Measurements from ENCODE around the gene PRR27. TPM values are rescaled to one million over a fixed set of nuclear protein-coding genes. Genes with fewer than 3 reads are reported as not detected.

The PRR27 gene
- total RNA-seq (not detected), polyA plus RNA-seq (not detected)

DNA sequence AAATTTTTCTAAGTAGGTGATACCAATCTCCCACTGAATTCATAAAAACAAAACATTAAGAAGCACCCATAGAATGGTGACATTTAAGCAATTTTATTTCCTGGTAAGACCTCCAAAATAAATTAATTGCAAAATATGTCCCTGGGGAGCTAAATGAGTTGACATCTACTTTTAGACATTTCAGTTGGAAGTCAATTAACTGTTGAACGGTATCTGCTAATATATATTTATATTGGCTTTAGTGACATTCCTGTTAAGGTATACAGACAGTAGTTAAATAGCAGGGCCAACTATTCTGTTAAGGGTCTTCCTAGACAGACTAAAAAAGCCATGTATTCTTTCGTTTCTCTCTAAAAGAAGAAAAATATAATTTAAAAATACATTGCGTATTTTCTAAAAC is at the start of gene PRR27:
PRR27 (plus strand) TSS at position 301 of the 400 bp plus-strand sequence. CDS start 139 bp downstream, outside the sequence.
- Histone ChIP-seq H3K36me3 (ENCODE audit: control insufficient read depth in 4 of 4, insufficient read depth in 3 of 4, low read depth in 1 of 4, low read length in 3 of 4) (no peaks in the 10 kb centered on the region), H3K27ac (ENCODE audit: low read depth in 1 of 2, low read length in 2 of 2) (no peak within 1 kb of the TSS), H3K4me1 (ENCODE audit: control insufficient read depth in 4 of 4, insufficient read depth in 4 of 4, low read length in 3 of 4) (no peaks in the 10 kb centered on the region), H3K9ac (ENCODE audit: low read depth in 1 of 2, low read length in 2 of 2) (no peak within 1 kb of the TSS), H3K9me3 (ENCODE audit: control insufficient read depth in 4 of 4, low read length in 3 of 4) (no peaks in the 10 kb centered on the region), H3K27me3 (ENCODE audit: control insufficient read depth in 4 of 4, insufficient read depth in 4 of 4, low read length in 3 of 4) (no peaks in the 10 kb centered on the region), H3K4me3 (ENCODE audit: low read depth in 1 of 3, low read length in 3 of 3) (no peak within 1 kb of the TSS)
- no peak for DNase-seq (ENCODE audit: low spot score)
- TF ChIP-seq TAF1 (conservative IDR thresholded peaks at IDR 0.05), result no peak
- TF ChIP-seq HNF4A (conservative IDR thresholded peaks at IDR 0.05), result no peak
- TF ChIP-seq FOXA2 (IDR thresholded peaks at IDR 0.05), result no peak
- TF ChIP-seq, protein P1, sequence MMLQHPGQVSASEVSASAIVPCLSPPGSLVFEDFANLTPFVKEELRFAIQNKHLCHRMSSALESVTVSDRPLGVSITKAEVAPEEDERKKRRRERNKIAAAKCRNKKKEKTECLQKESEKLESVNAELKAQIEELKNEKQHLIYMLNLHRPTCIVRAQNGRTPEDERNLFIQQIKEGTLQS (IDR thresholded peaks at IDR 0.05), result no peak
- no peak for TF ChIP-seq RXRA (IDR thresholded peaks at IDR 0.05)
- TF ChIP-seq NR2F2 (IDR thresholded peaks at IDR 0.05), result no peak
- TF ChIP-seq, protein P2, sequence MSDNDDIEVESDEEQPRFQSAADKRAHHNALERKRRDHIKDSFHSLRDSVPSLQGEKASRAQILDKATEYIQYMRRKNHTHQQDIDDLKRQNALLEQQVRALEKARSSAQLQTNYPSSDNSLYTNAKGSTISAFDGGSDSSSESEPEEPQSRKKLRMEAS (IDR thresholded peaks at IDR 0.05), result no peak
- TF ChIP-seq, protein P3, sequence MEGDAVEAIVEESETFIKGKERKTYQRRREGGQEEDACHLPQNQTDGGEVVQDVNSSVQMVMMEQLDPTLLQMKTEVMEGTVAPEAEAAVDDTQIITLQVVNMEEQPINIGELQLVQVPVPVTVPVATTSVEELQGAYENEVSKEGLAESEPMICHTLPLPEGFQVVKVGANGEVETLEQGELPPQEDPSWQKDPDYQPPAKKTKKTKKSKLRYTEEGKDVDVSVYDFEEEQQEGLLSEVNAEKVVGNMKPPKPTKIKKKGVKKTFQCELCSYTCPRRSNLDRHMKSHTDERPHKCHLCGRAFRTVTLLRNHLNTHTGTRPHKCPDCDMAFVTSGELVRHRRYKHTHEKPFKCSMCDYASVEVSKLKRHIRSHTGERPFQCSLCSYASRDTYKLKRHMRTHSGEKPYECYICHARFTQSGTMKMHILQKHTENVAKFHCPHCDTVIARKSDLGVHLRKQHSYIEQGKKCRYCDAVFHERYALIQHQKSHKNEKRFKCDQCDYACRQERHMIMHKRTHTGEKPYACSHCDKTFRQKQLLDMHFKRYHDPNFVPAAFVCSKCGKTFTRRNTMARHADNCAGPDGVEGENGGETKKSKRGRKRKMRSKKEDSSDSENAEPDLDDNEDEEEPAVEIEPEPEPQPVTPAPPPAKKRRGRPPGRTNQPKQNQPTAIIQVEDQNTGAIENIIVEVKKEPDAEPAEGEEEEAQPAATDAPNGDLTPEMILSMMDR (IDR thresholded peaks at IDR 0.05; ENCODE audit: low read depth, low read length, missing input control), result no peak
- TF ChIP-seq, protein P4, sequence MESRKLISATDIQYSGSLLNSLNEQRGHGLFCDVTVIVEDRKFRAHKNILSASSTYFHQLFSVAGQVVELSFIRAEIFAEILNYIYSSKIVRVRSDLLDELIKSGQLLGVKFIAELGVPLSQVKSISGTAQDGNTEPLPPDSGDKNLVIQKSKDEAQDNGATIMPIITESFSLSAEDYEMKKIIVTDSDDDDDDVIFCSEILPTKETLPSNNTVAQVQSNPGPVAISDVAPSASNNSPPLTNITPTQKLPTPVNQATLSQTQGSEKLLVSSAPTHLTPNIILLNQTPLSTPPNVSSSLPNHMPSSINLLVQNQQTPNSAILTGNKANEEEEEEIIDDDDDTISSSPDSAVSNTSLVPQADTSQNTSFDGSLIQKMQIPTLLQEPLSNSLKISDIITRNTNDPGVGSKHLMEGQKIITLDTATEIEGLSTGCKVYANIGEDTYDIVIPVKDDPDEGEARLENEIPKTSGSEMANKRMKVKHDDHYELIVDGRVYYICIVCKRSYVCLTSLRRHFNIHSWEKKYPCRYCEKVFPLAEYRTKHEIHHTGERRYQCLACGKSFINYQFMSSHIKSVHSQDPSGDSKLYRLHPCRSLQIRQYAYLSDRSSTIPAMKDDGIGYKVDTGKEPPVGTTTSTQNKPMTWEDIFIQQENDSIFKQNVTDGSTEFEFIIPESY (IDR thresholded peaks at IDR 0.05), result no peak
- no peak for TF ChIP-seq HNF4G (IDR thresholded peaks at IDR 0.05)
- TF ChIP-seq FOXA1 (IDR thresholded peaks at IDR 0.05), result no peak
- no peak for TF ChIP-seq JUND (IDR thresholded peaks at IDR 0.05)
- TF ChIP-seq SP1 (IDR thresholded peaks at IDR 0.05), result no peak
- no peak for TF ChIP-seq GABPA (IDR thresholded peaks at IDR 0.05 in 1 of 2, conservative IDR thresholded peaks at IDR 0.05 in 1 of 2)
- TF ChIP-seq, protein P5, sequence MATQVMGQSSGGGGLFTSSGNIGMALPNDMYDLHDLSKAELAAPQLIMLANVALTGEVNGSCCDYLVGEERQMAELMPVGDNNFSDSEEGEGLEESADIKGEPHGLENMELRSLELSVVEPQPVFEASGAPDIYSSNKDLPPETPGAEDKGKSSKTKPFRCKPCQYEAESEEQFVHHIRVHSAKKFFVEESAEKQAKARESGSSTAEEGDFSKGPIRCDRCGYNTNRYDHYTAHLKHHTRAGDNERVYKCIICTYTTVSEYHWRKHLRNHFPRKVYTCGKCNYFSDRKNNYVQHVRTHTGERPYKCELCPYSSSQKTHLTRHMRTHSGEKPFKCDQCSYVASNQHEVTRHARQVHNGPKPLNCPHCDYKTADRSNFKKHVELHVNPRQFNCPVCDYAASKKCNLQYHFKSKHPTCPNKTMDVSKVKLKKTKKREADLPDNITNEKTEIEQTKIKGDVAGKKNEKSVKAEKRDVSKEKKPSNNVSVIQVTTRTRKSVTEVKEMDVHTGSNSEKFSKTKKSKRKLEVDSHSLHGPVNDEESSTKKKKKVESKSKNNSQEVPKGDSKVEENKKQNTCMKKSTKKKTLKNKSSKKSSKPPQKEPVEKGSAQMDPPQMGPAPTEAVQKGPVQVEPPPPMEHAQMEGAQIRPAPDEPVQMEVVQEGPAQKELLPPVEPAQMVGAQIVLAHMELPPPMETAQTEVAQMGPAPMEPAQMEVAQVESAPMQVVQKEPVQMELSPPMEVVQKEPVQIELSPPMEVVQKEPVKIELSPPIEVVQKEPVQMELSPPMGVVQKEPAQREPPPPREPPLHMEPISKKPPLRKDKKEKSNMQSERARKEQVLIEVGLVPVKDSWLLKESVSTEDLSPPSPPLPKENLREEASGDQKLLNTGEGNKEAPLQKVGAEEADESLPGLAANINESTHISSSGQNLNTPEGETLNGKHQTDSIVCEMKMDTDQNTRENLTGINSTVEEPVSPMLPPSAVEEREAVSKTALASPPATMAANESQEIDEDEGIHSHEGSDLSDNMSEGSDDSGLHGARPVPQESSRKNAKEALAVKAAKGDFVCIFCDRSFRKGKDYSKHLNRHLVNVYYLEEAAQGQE (IDR thresholded peaks at IDR 0.05), result no peak
- TF ChIP-seq EGR1 (IDR thresholded peaks at IDR 0.05; ENCODE audit: low read depth in 2 of 2), result no peak
- TF ChIP-seq RAD21 (IDR thresholded peaks at IDR 0.05), result no peak
- 91% methylated on average over 3 of the region's 3 CpGs for WGBS
